22Rv1 (cell line): Measurements from ENCODE around the gene KIF9.
"Not testable (repeated sequence)": the region's sequence is repeated elsewhere in the genome, so short reads cannot be mapped to it uniquely, and the experiment has no call there.

Experiments
- H3K27ac ChIP-seq: fragments of 450-650 bp; 2 replicates; pipeline ENCODE4 v1.5.1; 2017
- ZFX ChIP-seq: fragments of 450-650 bp; IDR thresholded peaks from 2 replicates; pipeline ENCODE4 v1.6.1; 2017; ENCODE audit warnings: antibody characterized with exemption, borderline replicate concordance
- TF ChIP-seq, protein P1 (sequence below): fragments of 450-650 bp; IDR thresholded peaks from 2 replicates; pipeline ENCODE4 v1.5.1; 2017; ENCODE audit warnings: mild to moderate bottlenecking

KIF9 gene

DNA sequence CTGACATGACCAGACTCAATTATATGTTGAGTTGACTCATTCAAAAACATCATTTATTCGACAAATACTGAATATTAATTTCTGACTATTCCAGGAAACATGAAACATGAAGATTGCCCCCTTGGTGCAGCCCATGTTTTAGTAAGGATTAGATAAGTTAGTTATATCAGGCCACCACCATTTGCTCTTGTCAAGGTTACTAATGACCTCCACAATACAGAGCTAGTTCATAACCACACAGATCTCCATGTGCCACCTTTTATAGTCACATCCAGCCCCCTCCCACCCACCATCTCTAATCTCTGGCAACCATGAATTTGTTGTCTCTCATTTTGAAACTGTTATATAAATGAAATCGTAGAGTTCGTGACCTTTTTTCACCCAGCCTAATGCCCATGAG is 15.8 kb upstream of the KIF9 start:
- H3K27ac ChIP-seq: no peak overlapping the region
- TF ChIP-seq ZFX: no peak
- TF ChIP-seq, protein P1, sequence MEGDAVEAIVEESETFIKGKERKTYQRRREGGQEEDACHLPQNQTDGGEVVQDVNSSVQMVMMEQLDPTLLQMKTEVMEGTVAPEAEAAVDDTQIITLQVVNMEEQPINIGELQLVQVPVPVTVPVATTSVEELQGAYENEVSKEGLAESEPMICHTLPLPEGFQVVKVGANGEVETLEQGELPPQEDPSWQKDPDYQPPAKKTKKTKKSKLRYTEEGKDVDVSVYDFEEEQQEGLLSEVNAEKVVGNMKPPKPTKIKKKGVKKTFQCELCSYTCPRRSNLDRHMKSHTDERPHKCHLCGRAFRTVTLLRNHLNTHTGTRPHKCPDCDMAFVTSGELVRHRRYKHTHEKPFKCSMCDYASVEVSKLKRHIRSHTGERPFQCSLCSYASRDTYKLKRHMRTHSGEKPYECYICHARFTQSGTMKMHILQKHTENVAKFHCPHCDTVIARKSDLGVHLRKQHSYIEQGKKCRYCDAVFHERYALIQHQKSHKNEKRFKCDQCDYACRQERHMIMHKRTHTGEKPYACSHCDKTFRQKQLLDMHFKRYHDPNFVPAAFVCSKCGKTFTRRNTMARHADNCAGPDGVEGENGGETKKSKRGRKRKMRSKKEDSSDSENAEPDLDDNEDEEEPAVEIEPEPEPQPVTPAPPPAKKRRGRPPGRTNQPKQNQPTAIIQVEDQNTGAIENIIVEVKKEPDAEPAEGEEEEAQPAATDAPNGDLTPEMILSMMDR: no peak

DNA sequence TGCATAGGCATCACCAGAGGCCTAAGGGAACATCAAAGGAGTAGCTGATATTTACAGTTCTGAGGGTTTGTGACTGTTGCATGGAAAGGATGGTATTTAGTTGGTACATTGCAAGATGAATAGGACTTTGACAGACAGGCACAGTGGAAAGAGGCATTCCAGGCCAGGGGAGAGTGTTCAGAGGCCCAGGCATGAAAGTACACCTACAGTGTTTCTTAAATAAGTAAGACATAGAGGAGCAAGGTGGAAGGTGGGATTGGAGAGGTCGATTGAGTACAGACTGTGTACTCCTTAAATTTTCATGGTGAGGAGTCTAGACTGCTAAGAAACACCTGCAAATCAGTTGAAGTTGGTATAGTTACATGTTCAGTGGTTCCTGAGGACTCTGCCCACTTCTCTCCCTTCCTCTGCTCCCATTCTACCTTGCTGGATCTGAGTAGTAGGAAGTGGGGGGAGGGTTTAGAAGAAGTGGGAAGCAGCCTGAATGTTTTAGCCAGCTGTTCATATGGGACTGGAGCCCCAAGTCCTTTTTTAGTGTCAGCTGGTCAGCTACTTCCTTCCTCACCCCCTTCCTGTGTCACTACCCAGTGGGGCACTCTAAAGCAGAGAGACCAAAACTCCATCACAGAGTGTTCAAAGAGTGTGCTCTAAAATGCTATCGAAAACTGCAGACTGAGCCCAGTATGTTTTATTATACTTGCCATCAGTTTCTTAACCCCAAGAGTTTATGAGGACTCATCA is 14.1 kb upstream of the KIF9 start:
- TF ChIP-seq, protein P1: no peak
- no peak for TF ChIP-seq ZFX
- H3K27ac ChIP-seq: no peak overlapping the region

DNA sequence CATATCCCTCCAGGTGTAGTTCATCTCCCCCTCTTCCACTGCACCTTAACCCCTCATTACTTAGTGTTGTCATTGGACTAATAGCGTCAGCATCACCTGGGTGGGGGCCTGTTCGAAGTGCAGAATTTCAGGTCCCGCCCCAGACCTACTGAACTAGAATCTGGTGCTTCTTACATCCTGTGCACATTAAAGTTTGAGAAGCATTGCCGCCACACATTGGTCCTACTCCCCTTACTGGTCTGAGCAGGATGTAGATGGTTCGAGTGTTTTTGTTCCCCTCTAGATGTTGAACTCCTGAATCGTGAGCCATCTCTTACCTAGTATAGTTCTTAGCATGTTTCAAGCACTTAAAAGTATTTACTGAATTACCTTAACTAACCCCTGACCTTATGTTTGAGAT is 13.4 kb upstream of the KIF9 start:
- H3K27ac ChIP-seq: no peak overlapping the region
- TF ChIP-seq, protein P1: no peak
- no peak for TF ChIP-seq ZFX

DNA sequence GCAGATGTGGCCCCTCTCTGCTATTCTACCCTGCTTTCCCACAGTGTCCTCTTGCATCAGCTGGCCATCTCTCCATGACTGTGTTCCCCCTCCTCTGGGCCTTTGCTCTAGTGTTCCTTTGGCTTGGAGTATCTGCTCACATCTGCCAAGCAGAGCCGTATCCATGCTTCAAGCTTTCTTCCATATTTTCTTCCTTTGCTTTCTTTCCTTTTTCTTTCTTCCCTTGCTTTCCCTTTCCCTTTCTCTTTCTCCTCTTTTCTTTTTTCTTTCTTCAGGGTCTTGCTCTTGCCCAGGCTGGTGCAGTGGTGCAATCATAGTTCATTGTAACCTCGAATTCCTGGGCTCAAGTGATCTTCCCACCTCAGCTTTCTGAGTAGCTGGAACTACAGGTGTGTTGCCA is 12.7 kb upstream of the KIF9 start:
- TF ChIP-seq, protein P1: no peak
- TF ChIP-seq ZFX: no peak
- no peak overlapping the region for H3K27ac ChIP-seq

DNA sequence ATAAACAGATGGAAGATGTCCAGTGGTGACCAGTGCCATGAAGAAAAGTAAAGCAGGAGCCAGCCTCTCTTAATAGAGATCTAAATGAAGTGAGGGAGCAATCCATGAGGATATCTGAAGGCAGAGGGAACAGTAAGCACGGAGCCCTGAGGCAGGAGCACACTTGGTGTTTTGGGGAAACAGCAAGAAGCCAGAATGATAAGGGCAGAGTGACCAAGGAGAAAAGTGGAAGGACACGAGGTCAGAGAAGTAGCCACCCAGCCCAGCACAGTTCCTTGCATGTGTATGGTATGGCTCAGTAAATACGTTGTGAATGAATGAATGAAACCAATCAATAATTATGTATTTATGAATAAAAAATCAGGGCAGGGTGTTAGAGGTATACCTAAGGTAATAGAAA is 11.8 kb upstream of the KIF9 start:
- TF ChIP-seq, protein P1: no peak
- TF ChIP-seq ZFX: no peak
- no peak overlapping the region for H3K27ac ChIP-seq

DNA sequence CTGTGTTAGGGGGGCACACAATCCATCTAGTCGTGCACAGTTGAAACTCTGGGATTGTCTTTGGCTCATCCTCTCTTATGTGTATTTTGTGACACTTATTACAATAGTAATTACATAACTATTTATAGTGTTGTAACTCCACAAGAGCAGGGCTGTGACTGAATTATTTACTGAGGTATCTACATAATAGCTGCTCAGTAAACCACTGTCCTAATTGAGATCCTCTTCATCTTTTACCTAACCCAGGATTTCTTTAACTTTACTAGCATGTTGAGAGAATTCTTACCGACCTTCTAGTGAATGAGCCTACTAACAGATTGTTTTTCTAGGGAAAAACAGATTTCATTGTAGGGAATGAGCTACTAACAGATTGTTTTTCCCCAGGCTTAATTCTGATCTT is 11.2 kb upstream of the KIF9 start:
- no peak for TF ChIP-seq ZFX
- TF ChIP-seq, protein P1: no peak
- H3K27ac ChIP-seq: no peak overlapping the region

DNA sequence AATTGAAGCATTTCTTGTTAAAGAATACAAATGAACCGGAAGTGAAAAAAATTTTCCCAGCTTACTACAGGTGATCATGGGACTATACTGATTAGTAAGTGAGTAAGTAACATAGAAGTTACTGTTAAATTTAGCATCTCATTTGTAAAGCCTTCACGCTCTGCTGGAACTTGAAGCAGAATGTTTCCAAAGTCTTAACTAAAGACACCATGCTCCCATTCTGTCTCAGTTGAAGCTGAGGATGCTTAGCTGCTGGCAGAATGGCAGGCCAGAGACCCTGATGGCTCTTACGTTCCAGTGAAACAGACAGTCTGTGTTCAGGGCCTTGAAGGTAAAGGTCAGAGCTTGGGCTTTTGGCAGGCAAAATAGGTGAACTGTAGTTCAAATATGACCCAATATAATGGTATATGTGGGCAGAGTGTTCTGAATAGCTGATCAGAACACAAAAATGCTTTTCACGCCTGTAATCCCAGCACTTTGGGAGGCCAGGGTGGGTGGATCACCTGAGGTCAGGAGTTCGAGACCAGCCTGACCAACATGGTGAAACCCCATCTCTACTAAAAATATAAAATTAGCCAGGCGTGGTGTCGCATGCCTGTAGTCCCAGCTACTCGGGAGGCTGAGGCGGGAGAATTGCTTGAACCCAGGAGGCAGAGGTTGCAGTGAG is 9.3 kb upstream of the KIF9 start:
- not testable (repeated sequence) for H3K27ac ChIP-seq
